A549 treated with AZD9567 at 1 μM for 4 hours (cell line): ENCODE measurements around the gene DRD1. TPM values are rescaled to one million over a fixed set of nuclear protein-coding genes. Genes with fewer than 3 reads are reported as not detected.

Experiments used
- total RNA-seq: library from RNA; stranded (reverse); fragments of 200-300 nt; extraction: Qiagen RNA extraction; gene quantifications from 5 replicates; pipeline ENCODE4 v1.2.3, GENCODE V29; 2022; ENCODE audit not compliant: insufficient read depth

The DRD1 gene
- 0.08 to 0.14 TPM (median 0.10 TPM) in 4 of 5 replicates, not detected in the other for total RNA-seq

DNA sequence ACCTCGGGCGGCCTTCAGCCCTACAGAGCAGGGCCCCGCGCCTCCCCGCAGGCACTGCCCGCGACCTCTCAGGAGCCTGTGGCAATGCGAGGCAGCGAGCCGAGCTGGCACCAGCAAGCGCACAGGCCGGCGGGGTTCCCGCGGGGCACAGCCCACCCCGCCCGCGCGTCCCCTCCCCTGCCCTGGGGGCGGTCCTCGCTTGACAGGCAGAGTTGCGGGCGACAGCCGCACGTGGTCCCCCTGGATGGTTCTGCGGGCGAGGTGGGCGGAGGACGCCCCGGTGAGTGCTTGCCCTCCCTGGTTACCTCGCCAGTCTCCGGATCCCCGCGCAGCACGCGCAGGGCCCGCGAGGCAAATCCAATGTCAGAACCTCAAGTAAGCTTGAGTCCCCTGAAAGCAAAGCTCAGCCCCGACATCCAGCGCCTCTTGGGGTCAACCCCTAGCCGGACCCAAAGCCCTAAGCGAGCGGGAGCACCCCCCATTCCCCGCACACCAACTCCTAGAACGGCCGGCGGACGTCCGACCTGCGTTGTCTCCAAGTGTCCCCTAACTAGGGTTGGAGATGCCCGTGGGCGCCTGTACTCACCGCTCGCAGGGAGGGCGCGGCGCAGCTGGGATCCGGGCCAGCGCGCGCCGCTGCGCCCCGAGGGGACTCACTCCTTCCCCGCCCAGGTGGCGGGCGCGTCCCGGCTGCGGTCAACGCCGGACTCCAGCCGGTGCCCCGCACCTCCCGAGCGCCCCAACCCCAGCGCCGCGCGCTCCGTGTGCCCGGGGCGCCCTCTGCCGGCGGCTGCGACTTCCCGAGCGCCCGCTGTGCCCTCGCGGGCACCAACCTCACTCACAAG is at the start of gene DRD1:
TSS of gene DRD1 (minus strand) at position 123 of the 845 bp plus-strand sequence. CDS start 1,083 bp downstream, outside the sequence.

DNA sequence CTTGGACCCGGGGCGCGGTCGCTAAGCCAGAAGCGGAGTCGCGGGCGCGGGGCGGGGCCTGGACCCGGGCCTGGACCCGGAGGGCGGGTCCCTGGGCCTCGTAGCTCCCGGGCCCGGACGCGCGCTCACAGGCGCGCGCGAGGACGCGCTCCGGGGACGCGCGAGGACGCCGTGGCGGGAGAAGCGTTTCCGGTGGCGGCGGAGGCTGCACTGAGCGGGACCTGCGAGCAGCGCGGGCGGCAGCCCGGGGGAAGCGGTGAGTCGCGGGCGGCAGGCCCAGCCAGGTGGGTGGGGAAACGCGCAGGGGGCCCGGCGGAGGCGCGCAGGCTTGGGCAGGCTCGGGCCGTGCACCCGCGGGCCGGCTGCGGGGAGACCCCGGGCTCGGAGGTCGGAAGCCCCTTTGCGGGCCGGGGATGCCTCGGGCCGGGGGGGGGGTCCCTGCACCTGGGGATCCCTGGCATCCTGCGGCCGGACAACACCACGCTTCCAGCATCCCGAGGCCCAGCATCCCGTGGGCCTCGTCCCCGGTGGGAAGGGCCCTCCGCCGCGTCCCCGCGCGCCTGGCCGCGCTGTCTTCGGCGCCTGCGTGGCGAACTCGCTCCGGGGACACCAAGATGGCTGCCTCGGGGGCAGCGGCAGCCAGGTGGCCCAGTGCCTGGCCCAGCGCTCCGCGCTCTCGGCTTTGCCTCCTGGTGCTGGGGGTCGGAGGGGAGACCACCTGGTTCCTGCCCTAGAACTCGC is 34.6 kb upstream of the DRD1 start, which contains the start of gene SFXN1:
TSS of gene SFXN1 (plus strand) at position 177 of the 741 bp plus-strand sequence. CDS start 13,544 bp downstream, outside the sequence.

Other genes starting within 250 kb of the DRD1 start
- 85.4 to 110 TPM (median 87.4 TPM) in 5 replicates for gene SFXN1, start 34.4 kb upstream of the DRD1 start, total RNA-seq
- gene HRH2, start 213.9 kb upstream of the DRD1 start, total RNA-seq = 0.38 to 0.44 TPM (median 0.40 TPM) in 4 of 5 replicates, not detected in the other